IPS-18c (cell line): ENCODE measurements around the gene MGMT.

ENCODE experiments used
- H3K4me3 ChIP-seq: 2 replicates; pipeline ENCODE4 v1.7.0; 2013; ENCODE audit warnings: low read depth, mild to moderate bottlenecking, low read length, moderate library complexity; ENCODE audit not compliant: insufficient read depth
- H3K9me3 ChIP-seq: one replicate; pipeline ENCODE4 v1.6.1; 2013; ENCODE audit warnings: mild to moderate bottlenecking, low read length, moderate library complexity; ENCODE audit not compliant: control insufficient read depth, insufficient read depth

The MGMT gene

GRCh38 chr10:129707406-129708388 is 240.7 kb downstream of the MGMT start:
- H3K9me3 ChIP-seq: no peaks in the 10 kb centered on the region
- no peak overlapping the region for H3K4me3 ChIP-seq

GRCh38 chr10:129709101-129709500 is 242.1 kb downstream of the MGMT start:
- H3K9me3 ChIP-seq: no peaks in the 10 kb centered on the region

GRCh38 chr10:129709627-129710509 is 242.8 kb downstream of the MGMT start:
- no peak overlapping the region for H3K4me3 ChIP-seq
- H3K9me3 ChIP-seq: no peaks in the 10 kb centered on the region

More at GRCh38 chr10:129709101-129709500, 242.1 kb downstream of the MGMT start:
- no peak overlapping the region for H3K4me3 ChIP-seq

- Histone ChIP-seq H3K9me3 (no peaks in the 10 kb centered on the region), H3K4me3 (no peak overlapping the region)
These were observed 243.4 kb downstream of the MGMT start for GRCh38 chr10:129710510-129710847.

GRCh38 chr10:129711291-129711690 is 244.2 kb downstream of the MGMT start:
- Histone ChIP-seq H3K4me3 (no peak overlapping the region), H3K9me3 (no peaks in the 10 kb centered on the region)

- Histone ChIP-seq H3K4me3 (no peak overlapping the region), H3K9me3 (no peaks in the 10 kb centered on the region)
These were observed 245.0 kb downstream of the MGMT start for GRCh38 chr10:129712000-129712399.

- Histone ChIP-seq H3K9me3 (no peaks in the 10 kb centered on the region), H3K4me3 (no peak overlapping the region)
These were observed 246.7 kb downstream of the MGMT start for GRCh38 chr10:129713659-129714265.

- Histone ChIP-seq H3K4me3 (no peak overlapping the region), H3K9me3 (no peaks in the 10 kb centered on the region)
These were observed 248.8 kb downstream of the MGMT start for GRCh38 chr10:129715805-129716204.

- Histone ChIP-seq H3K9me3 (no peaks in the 10 kb centered on the region), H3K4me3 (no peak overlapping the region)
These were observed 249.2 kb downstream of the MGMT start for GRCh38 chr10:129716211-129716681.

GRCh38 chr10:129716881-129717280 is 249.8 kb downstream of the MGMT start:
- H3K9me3 ChIP-seq: no peaks in the 10 kb centered on the region
- no peak overlapping the region for H3K4me3 ChIP-seq

GRCh38 chr10:129717816-129718547 is 250.9 kb downstream of the MGMT start:
- Histone ChIP-seq H3K9me3 (no peaks in the 10 kb centered on the region), H3K4me3 (no peak overlapping the region)

- no peak overlapping the region for H3K4me3 ChIP-seq
- H3K9me3 ChIP-seq: no peaks in the 10 kb centered on the region
These were observed 251.7 kb downstream of the MGMT start for GRCh38 chr10:129718548-129719414.

GRCh38 chr10:129719415-129719739 is 252.3 kb downstream of the MGMT start:
- H3K9me3 ChIP-seq: no peaks in the 10 kb centered on the region
- no peak overlapping the region for H3K4me3 ChIP-seq

GRCh38 chr10:129719889-129720590 is 253.0 kb downstream of the MGMT start:
- no peak overlapping the region for H3K4me3 ChIP-seq
- H3K9me3 ChIP-seq: no peaks in the 10 kb centered on the region

- no peaks in the 10 kb centered on the region for H3K9me3 ChIP-seq
- H3K4me3 ChIP-seq: no peak overlapping the region
These were observed 258.0 kb downstream of the MGMT start for GRCh38 chr10:129725011-129725410.

- no peak overlapping the region for H3K4me3 ChIP-seq
- no peaks in the 10 kb centered on the region for H3K9me3 ChIP-seq
These were observed 258.4 kb downstream of the MGMT start for GRCh38 chr10:129725482-129725881.
